Erythroblast (primary cell): ENCODE data around the gene AARS2.

Source experiments
- GATA1 ChIP-seq: IDR thresholded peaks from 2 replicates; pipeline ENCODE4 v1.6.1; 2011; ENCODE audit warnings: low read depth, mild to moderate bottlenecking, control low read depth, low read length, moderate library complexity
- POLR2A ChIP-seq: IDR thresholded peaks from 2 replicates; pipeline ENCODE4 v1.6.1; 2011; ENCODE audit warnings: mild to moderate bottlenecking, low read length

- TF ChIP-seq POLR2A (no peak), GATA1 (no peak)
These were observed 61.3 kb downstream of the AARS2 start for GRCh38 chr6:44251576-44252524.
